ENCODE results near the gene CYP4F12. TPM values are rescaled to one million over a fixed set of nuclear protein-coding genes. Genes with fewer than 3 reads are reported as not detected.

Gene CYP4F12
- total and polyA plus RNA-seq, 2 donors (not counting 1 experiment from before 2014, with no cell fraction given): not detected

DNA sequence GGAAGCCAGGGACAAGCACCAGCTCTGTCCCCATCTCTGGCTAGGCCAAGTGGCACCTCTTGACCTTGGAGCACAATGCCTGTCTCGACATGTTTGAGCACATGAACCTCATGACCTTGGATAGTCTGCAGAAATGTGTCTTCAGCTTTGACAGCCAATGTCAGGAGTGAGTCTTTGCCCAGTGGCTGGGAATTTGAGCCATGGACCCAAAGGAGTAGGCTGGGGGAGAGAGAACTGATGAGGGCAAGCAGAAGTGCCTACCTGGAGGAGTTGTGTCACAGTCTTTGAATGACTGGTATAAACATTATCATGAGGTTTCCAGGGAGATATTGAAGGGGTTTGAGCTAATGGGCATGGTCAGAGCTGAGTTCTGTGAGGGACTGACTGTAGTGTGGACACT, 6.7 kb upstream of the CYP4F12 start:
- Histone ChIP-seq H3K4me2 (replicated peaks; ENCODE audit: low read depth, low read length, poor library complexity, severe bottlenecking) (no peak overlapping the region), H3K27me3 (replicated peaks in 1 of 4; ENCODE audit: control extremely low read depth in 1 of 4, control insufficient read depth in 3 of 4, insufficient read depth in 4 of 4, low read length in 3 of 4) (peaks cover 0 to 9% (median 1%) of the 10 kb centered on the region in 4 experiments), H3K79me2 (ENCODE audit: control insufficient read depth, insufficient read depth, low read length) (no peaks in the 10 kb centered on the region), H3K36me3 (replicated peaks in 1 of 2; ENCODE audit: control extremely low read depth in 1 of 2, control insufficient read depth in 1 of 2, extremely low read depth in 1 of 2, insufficient read depth in 2 of 2, low read length in 1 of 2) (no peaks in the 10 kb centered on the region), H3K9me3 (ENCODE audit: control extremely low read depth in 1 of 3, control insufficient read depth in 2 of 3, insufficient read depth in 1 of 3, low read length in 2 of 3) (peaks cover 0 to 3% (median 0%) of the 10 kb centered on the region in 3 donors), H3K4me1 (ENCODE audit: control insufficient read depth in 2 of 2, insufficient read depth in 2 of 2, low read length in 2 of 2) (no peaks in the 10 kb centered on the region), H2AFZ (ENCODE audit: insufficient read depth, low read depth, low read length, poor library complexity, severe bottlenecking) (no peak overlapping the region), H3K4me3 (ENCODE audit: control extremely low read depth in 1 of 5, extremely low read depth in 1 of 5, insufficient read depth in 1 of 5, low read depth in 2 of 5, low read length in 4 of 5) (no peak overlapping the region), H3K27ac (ENCODE audit: low read length in 2 of 2) (no peak overlapping the region), H4K20me1 (ENCODE audit: control insufficient read depth, insufficient read depth, low read length, poor library complexity, severe bottlenecking) (no peaks in the 10 kb centered on the region), H3K9ac (ENCODE audit: low read length) (no peak overlapping the region)
- TF ChIP-seq EZH2 (IDR thresholded peaks at IDR 0.05; ENCODE audit: borderline replicate concordance, insufficient read depth, low read depth, low read length, poor library complexity, severe bottlenecking): no peak
- TF ChIP-seq, protein P1, sequence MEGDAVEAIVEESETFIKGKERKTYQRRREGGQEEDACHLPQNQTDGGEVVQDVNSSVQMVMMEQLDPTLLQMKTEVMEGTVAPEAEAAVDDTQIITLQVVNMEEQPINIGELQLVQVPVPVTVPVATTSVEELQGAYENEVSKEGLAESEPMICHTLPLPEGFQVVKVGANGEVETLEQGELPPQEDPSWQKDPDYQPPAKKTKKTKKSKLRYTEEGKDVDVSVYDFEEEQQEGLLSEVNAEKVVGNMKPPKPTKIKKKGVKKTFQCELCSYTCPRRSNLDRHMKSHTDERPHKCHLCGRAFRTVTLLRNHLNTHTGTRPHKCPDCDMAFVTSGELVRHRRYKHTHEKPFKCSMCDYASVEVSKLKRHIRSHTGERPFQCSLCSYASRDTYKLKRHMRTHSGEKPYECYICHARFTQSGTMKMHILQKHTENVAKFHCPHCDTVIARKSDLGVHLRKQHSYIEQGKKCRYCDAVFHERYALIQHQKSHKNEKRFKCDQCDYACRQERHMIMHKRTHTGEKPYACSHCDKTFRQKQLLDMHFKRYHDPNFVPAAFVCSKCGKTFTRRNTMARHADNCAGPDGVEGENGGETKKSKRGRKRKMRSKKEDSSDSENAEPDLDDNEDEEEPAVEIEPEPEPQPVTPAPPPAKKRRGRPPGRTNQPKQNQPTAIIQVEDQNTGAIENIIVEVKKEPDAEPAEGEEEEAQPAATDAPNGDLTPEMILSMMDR (IDR thresholded peaks at IDR 0.05): no peak
- no peaks in the 10 kb centered on the region for H3K4me1 Mint-ChIP-seq
- no peaks in the 10 kb centered on the region for H3K9me3 Mint-ChIP-seq (ENCODE audit: insufficient read depth)
- POLR2A ChIA-PET: no interaction called here
- no peak overlapping the region for H3K27ac Mint-ChIP-seq
- peaks cover 33% of the 10 kb centered on the region for H3K27me3 Mint-ChIP-seq
- WGBS (ENCODE audit: insufficient coverage): 27% methylated on average over 1 of the region's 1 CpG
- H3K4me3 Mint-ChIP-seq: no peak overlapping the region
- ATAC-seq (ENCODE audit: low read depth) (no peak), DNase-seq (no peak)
- CTCF ChIA-PET: no interaction called here
- intact Hi-C loops (cut with micrococcal nuclease): no loop called here

DNA sequence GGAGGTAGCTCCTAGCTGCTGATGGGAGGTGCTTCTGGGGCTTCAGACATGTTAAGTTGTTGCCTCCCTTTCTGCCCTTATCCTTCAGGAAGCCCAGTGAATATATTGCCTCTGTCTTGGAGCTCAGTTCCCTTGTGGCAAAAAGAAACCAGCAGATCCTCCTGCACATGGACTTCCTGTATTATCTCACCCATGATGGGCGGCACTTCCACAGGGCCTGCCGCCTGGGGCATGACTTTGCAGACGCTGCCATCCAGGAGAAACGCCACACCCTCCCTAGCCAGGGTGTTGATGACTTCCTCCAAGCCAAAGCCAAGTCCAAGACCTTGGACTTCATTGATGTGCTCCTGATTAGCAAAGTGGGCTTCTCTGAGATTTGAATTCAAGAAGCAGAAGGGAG, 6.0 kb upstream of the CYP4F12 start:
- peaks cover 29% of the 10 kb centered on the region for H3K27me3 Mint-ChIP-seq
- no peaks in the 10 kb centered on the region for H3K4me1 ChIP-seq (ENCODE audit: control insufficient read depth in 2 of 2, insufficient read depth in 2 of 2, low read length in 2 of 2)
- ATAC-seq (ENCODE audit: low read depth): no peak
- POLR2A ChIA-PET: no interaction called here
- 86% methylated on average over 1 of the region's 4 CpGs for WGBS (ENCODE audit: insufficient coverage)
- peaks cover 0 to 3% (median 0%) of the 10 kb centered on the region in 3 donors for H3K9me3 ChIP-seq (ENCODE audit: control extremely low read depth in 1 of 3, control insufficient read depth in 2 of 3, insufficient read depth in 1 of 3, low read length in 2 of 3)
- no peaks in the 10 kb centered on the region for H3K36me3 ChIP-seq (replicated peaks in 1 of 2; ENCODE audit: control extremely low read depth in 1 of 2, control insufficient read depth in 1 of 2, extremely low read depth in 1 of 2, insufficient read depth in 2 of 2, low read length in 1 of 2)
- no peak overlapping the region for H3K4me3 ChIP-seq (ENCODE audit: control extremely low read depth in 1 of 5, extremely low read depth in 1 of 5, insufficient read depth in 1 of 5, low read depth in 2 of 5, low read length in 4 of 5)
- no peaks in the 10 kb centered on the region for H3K4me1 Mint-ChIP-seq
- peaks cover 0 to 9% (median 1%) of the 10 kb centered on the region in 4 experiments for H3K27me3 ChIP-seq (replicated peaks in 1 of 4; ENCODE audit: control extremely low read depth in 1 of 4, control insufficient read depth in 3 of 4, insufficient read depth in 4 of 4, low read length in 3 of 4)
- H2AFZ ChIP-seq (ENCODE audit: insufficient read depth, low read depth, low read length, poor library complexity, severe bottlenecking): no peak overlapping the region
- intact Hi-C loops (cut with micrococcal nuclease): no loop called here
- no peak overlapping the region for H3K27ac Mint-ChIP-seq
- no peak overlapping the region for H3K4me3 Mint-ChIP-seq
- no peak overlapping the region for H3K4me2 ChIP-seq (replicated peaks; ENCODE audit: low read depth, low read length, poor library complexity, severe bottlenecking)
- no peaks in the 10 kb centered on the region for H3K9me3 Mint-ChIP-seq (ENCODE audit: insufficient read depth)
- no peak overlapping the region for H3K9ac ChIP-seq (ENCODE audit: low read length)
- CTCF ChIA-PET: no interaction called here
- no peak for DNase-seq
- TF ChIP-seq EZH2 (IDR thresholded peaks at IDR 0.05; ENCODE audit: borderline replicate concordance, insufficient read depth, low read depth, low read length, poor library complexity, severe bottlenecking): no peak
- TF ChIP-seq, protein P1 (IDR thresholded peaks at IDR 0.05): no peak
- no peak overlapping the region for H3K27ac ChIP-seq (ENCODE audit: low read length in 2 of 2)
- no peaks in the 10 kb centered on the region for H3K79me2 ChIP-seq (ENCODE audit: control insufficient read depth, insufficient read depth, low read length)
- H4K20me1 ChIP-seq (ENCODE audit: control insufficient read depth, insufficient read depth, low read length, poor library complexity, severe bottlenecking): no peaks in the 10 kb centered on the region
